ENCODE results near the gene FAM83E.

GRCh38 chr19:48633148-48634035 is 18.5 kb upstream of the FAM83E start:
- TF ChIP-seq EZH2 (IDR thresholded peaks at IDR 0.05; ENCODE audit: borderline replicate concordance, low read length) (no peak), CTCF (conservative IDR thresholded peaks at IDR 0.05 in 1 of 2, IDR thresholded peaks at IDR 0.05 in 1 of 2; ENCODE audit: extremely low read depth in 1 of 2, insufficient read depth in 1 of 2, low read depth in 1 of 2, low read length in 2 of 2) (no peak)
